GM21367 (cell line): Measurements from ENCODE around the gene LGSN.
"Not testable (repeated sequence)": the region's sequence is repeated elsewhere in the genome, so short reads cannot be mapped to it uniquely, and the experiment has no call there.

Source experiments
- ATAC-seq: cut with Tn5 transposase; IDR thresholded peaks from one replicate; pipeline ENCODE4 v1.9.1; 2021; ENCODE audit not compliant: unreplicated experiment

Gene LGSN, protein sequence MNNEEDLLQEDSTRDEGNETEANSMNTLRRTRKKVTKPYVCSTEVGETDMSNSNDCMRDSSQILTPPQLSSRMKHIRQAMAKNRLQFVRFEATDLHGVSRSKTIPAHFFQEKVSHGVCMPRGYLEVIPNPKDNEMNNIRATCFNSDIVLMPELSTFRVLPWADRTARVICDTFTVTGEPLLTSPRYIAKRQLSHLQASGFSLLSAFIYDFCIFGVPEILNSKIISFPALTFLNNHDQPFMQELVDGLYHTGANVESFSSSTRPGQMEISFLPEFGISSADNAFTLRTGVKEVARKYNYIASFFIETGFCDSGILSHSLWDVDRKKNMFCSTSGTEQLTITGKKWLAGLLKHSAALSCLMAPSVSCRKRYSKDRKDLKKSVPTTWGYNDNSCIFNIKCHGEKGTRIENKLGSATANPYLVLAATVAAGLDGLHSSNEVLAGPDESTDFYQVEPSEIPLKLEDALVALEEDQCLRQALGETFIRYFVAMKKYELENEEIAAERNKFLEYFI

DNA sequence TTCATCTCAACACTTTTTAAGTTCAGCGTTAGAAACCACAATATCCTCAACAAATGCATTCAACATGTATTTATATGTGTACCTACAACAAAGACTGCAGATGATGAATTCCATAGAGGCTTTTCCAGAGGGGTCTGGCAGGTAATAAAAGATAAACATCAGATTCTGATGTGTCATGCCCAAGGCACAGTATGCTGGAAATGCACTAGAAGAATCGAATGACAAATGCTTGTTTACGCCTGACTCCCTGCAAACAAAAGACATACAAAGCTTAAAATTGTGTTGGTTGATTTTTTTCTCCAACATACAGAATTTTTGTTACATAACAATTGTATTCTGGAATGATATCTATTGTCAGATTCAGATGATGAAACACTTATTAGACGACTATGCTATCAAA lies at the start of gene LGSN:
Gene LGSN (minus strand): TSS at position 45 of the 400 bp plus-strand sequence. CDS start 40 bp downstream, at position 5.
- ATAC-seq: no peak

GRCh38 chr6:63368347-63368746 lies 48.6 kb upstream of the LGSN start:
- ATAC-seq: no peak

GRCh38 chr6:63362500-63363120 lies 42.8 kb upstream of the LGSN start:
- not testable (repeated sequence) for ATAC-seq

DNA sequence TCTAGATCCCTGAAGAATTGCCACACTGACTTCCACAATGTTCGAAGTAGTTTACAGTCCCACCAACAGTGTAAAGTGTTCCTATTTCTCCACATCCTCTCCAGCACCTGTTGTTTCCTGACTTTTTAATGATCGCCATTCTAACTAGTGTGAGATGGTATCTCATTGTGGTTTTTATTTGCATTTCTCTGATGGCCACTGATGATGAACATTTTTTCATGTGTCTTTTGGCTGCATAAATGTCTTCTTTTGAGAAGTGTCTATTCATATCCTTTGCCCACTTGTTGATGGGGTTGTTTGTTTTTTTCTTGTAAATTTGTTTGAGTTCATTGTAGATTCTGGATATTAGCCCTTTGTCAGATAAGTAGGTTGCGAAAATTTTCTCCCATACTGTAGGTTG lies 37.6 kb upstream of the LGSN start:
- not testable (repeated sequence) for ATAC-seq

GRCh38 chr6:63355632-63356031 lies 35.8 kb upstream of the LGSN start:
- no peak for ATAC-seq

GRCh38 chr6:63353286-63353630 lies 33.5 kb upstream of the LGSN start:
- ATAC-seq: no peak

- peak; percentile 90 for ATAC-seq
These were observed 32.9 kb upstream of the LGSN start for GRCh38 chr6:63352544-63353285.

DNA sequence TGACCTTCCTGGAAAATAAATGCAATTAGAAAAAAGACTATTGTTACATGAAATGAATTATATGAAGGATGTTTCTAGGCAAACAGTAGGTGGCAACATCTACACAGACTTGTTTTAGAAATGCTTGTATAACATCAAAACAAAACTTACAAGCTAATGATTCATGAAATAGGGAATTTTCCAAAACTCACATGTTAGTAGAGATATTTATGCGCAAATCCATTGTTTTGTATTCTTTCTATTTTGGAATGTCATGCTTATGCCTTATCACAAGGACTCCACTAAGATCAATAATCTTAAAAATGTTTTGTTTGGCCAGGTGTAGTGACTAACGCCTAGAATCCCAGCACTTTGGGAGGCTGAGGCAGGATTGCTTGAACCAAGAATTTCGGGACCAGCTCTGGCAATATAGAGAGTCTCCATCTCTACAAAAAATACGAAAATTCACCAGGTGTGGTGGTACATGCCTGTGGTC lies 32.3 kb upstream of the LGSN start:
- ATAC-seq: peak; percentile 28

- ATAC-seq: no peak
These were observed 29.6 kb upstream of the LGSN start for GRCh38 chr6:63349401-63349800.

DNA sequence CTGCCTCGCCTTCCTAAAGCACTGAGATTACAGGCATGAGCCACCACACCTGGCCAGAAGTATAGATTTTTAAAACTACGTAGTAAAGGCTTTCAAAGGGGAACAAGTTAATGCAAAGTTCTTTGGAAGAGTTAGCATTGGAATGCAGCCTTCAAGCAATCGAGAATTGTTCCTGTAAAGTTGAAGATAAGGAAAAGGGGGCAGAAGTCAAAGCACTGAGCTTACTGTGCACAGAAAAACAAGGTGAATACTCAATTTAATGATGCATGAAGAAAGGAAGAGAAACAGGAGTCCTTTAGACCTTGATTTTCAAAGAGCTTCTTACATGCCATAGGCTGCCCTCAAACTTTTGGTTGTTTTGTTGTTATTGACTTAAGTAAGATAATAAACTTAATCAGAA lies 29.1 kb upstream of the LGSN start:
- no peak for ATAC-seq

- ATAC-seq: no peak
These were observed 27.8 kb upstream of the LGSN start for GRCh38 chr6:63347599-63347998.

- no peak for ATAC-seq
These were observed 26.5 kb upstream of the LGSN start for GRCh38 chr6:63346217-63346835.

DNA sequence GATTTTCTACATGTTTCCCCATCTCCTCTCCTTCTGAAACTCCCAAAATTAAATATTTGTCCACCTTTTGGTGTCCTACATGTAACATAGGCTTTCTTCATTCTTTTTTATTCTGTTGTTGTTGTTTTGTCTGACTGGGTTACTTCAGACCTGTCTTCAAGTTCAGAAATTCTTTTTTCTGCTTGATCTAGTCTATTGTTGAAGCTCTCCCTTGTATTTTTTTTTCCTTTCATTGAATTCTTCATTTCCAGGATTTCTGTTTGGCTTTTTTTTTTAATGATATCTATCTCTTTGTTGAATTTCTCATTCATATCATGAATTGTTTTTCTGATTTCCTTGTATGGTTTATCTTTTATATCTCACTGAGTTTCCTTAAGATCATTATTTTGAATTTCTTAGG lies 20.6 kb upstream of the LGSN start:
- ATAC-seq: no peak

DNA sequence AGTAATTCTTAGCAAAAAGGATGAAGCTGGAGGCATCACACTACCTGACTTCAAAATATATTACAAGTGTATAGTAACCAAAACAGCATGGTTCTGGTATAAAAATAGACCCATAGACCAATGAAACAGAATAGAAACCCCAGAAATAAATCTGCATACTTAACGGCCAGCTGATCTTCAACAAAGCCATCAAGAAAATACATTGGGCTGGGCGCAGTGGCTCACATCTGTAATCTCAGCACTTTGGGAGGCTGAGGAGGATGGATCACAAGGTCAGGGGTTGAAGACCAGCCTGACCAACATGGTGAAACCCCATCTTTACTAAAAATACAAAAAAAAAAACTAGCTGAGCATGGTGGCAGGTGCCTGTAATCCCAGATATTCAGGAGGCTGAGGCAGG lies 14.9 kb upstream of the LGSN start:
- not testable (repeated sequence) for ATAC-seq

DNA sequence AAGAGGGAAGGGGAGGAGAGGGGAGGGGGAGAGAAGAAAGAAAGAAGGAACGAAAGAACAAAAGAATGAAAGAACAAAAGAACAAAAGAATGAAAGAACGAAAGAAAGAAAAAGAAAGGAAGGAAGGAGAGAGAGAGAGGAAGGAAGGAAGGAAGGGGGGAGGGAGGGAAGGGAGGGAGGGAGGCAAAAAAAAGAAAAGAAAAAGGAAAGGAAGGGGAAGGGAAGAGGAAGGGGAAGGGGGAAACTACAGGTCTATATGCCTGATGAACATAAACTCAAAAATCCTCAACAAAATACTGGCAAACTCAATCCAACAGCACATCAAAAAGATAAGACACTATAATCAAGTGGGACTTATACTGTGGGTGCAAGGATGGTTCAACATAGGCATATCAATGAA lies 13.7 kb upstream of the LGSN start:
- no peak for ATAC-seq

DNA sequence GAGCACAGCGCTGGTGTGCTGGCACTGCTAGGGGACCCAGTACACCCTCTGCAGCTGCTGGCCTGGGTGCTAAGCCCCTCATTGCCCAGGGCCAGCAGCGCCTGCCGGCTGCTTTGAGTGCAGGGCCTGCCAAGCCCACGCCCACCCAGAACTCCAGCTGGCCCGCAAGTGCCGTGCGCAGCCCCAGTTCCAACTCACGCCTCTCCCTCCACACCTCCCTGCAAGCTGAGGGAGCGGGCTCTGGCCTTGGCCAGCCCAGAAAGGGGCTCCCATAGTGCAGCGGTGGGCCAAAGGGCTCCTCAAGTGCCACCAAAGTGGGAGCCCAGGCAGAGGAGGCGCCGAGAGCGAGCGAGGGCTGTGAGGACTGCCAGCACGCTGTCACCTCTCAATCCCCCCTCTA lies 6.8 kb upstream of the LGSN start:
- not testable (repeated sequence) for ATAC-seq

DNA sequence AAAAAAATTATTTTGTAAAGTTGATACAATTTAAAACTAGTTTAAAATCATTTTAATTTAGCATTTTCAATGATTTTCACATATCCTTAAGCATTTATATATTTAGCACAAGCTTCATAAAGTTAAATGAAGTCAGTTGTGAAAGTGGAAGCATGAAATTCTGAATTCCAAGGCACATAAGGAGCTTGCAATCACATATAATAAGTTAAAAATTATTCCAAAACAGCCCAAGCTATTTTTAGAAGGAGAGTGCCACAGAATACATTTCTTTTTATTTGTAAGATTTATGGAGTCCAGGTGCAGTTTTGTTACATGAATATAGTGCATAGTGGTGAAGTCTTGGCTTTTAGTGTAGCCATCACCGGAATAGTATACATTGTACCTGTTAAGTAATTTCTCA lies 3.2 kb upstream of the LGSN start:
- no peak for ATAC-seq

DNA sequence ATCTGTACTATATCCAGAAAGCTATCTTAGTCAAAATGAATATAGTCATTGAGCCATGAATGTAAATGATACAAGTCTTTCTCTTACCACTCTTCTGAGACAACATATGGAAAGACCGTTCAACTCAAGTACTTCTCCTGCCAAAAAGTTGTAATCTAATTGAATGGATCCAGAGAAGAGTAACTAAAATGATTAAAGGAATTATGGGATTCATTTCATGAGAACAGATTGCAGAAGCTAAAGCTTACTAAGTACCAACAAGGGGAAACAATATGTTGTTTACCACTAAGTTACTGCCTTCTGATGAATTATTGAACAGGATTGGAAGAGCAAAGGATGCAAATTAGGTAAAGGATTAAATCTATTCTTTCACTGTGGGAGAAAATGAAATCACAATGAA lies 2.0 kb upstream of the LGSN start:
- no peak for ATAC-seq

DNA sequence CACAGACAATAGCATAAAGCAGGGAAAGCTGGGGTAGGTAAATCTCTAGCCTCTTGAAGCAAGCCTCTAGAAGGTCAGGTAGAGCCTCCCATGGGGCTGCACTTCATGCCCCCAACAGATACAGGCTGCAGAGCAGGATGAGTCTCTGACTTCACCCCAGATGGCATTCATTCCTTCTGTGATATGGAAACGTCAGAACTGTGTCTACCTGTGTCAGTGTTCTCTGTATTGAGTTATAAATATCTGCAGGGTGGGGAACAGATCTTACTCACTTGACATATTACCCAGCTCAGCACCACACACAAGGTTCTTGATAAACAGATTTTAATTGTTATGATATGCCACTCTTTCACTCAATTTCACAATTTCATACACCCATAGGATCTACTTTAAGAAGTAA lies 2.1 kb downstream of the LGSN start:
- no peak for ATAC-seq

DNA sequence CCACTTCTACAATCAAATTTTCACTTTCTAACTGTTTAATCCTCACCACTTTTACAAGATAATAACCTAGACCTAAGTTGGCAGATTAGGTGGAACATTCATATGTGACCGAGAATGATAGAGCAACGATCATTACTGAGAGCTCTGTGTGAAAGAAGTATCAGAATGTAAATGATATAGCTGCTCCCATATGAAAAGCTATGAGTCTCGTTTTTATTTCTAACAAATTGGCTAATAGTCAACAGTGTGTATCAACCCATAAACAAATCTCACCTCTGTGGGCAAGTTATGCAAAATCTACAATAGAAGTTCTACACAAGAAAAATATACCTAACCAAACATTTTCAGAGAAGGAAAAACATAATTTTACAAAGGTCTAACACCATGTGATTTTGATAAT lies 3.7 kb downstream of the LGSN start:
- ATAC-seq: no peak

DNA sequence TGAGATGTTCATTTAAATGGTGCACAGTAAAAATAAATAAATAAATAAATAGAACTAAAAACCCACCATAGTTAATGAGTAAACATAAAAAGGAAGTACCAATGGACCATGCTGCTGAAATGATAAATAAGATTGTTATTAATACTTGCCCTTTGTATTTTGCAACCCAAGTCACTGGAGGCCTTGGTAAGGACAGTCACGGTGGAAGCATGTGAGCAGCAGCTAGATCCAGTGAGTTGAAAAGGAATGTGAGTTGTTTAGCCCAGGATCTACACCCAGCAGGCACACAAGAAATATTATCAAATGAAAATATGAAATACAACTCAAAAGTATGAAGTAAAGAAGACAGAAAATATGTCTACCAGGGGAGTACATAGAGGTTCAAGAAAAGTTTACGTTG lies 6.7 kb downstream of the LGSN start:
- no peak for ATAC-seq
